A549 (cell line): ENCODE data around the gene DDX60. TPM values are rescaled to one million over a fixed set of nuclear protein-coding genes. Genes with fewer than 3 reads are reported as not detected.

Source experiments
- ATAC-seq, 2 experiments: fragments of 200-7000 bp in 1 of 2; fragments of >200 bp in 1 of 2; cut with Nextera tagmentation in 1 of 2; cut with Tn5 transposase in 1 of 2; 3 replicates each; pipeline versions ENCODE4 v1.8.0 to v1.9.1; 2018 to 2020; ENCODE audit warnings: mild to moderate bottlenecking in 1 of 2, moderate library complexity in 1 of 2
- CTCF ChIA-PET: fragments of 300-600 bp; sonication (Branson Sonifier 250); formaldehyde crosslinking; extraction: SDS; loops from one replicate; lab custom pipeline; 2021; ENCODE audit warnings: antibody characterized with exemption, inconsistent platforms; lab: Yijun Ruan, JAX
- POLR2A ChIA-PET: fragments of 350-600 bp; formaldehyde crosslinking; extraction: SDS; loops from one replicate; lab custom pipeline; 2021; ENCODE audit warnings: antibody characterized with exemption, inconsistent platforms; lab: Yijun Ruan, JAX
- DNase-seq, 2 experiments: peaks; one replicate each; pipeline versions ENCODE4 v3.0.0 to v3.0.0-alpha.2; 2011 to 2016; ENCODE audit warnings: low read depth in 1 of 2, low spot score in 1 of 2
- FAIRE-seq: peaks from 2 replicates; lab custom pipeline; 2011; peaks lifted over from hg19 to GRCh38; lab: Jason Lieb, UNC
- H3K27ac ChIP-seq, 2 experiments: fragments of >200 bp; sonication (Bioruptor Twin); formaldehyde crosslinking; 3 replicates each; pipeline ENCODE4 v1.5.1; 2016 to 2017
- H3K4me1 ChIP-seq: fragments of >200 bp; sonication (Bioruptor Twin); formaldehyde crosslinking; 3 replicates; pipeline ENCODE4 v1.6.1; 2016
- H3K4me2 ChIP-seq: fragments of >200 bp; sonication (Bioruptor Twin); formaldehyde crosslinking; 3 replicates; pipeline ENCODE4 v1.6.1; 2016
- H3K4me3 ChIP-seq: fragments of >200 bp; sonication (Bioruptor Twin); formaldehyde crosslinking; 3 replicates; pipeline ENCODE4 v1.5.1; 2016
- H3K9me3 ChIP-seq: fragments of >200 bp; sonication (Bioruptor Twin); formaldehyde crosslinking; 3 replicates; pipeline ENCODE4 v1.6.1; 2016
- CBX8 ChIP-seq: fragments of 200-600 bp; sonication (generic); IDR thresholded peaks from 2 replicates; pipeline ENCODE4 v1.6.1; 2016
- E2F6 ChIP-seq: IDR thresholded peaks from 2 replicates; pipeline ENCODE4 v1.6.1; 2012; ENCODE audit warnings: low read depth, borderline replicate concordance
- ELK1 ChIP-seq: fragments of 150-350 bp; IDR thresholded peaks from 2 replicates; pipeline ENCODE4 v1.6.1; 2014; ENCODE audit warnings: low read depth, mild to moderate bottlenecking, low read length
- EP300 ChIP-seq, 2 experiments: fragments of >200 bp; sonication (Bioruptor Twin); formaldehyde crosslinking; IDR thresholded peaks; 2 replicates in 1 of 2; 3 replicates in 1 of 2; pipeline ENCODE4 v1.6.1; 2016 to 2017
- ESRRA ChIP-seq: fragments of 150-350 bp; IDR thresholded peaks from 2 replicates; pipeline ENCODE4 v1.6.1; 2014; ENCODE audit warnings: mild to moderate bottlenecking, low read length, borderline replicate concordance
- GATA3 ChIP-seq: IDR thresholded peaks from 2 replicates; pipeline ENCODE4 v1.6.1; 2012; ENCODE audit warnings: borderline replicate concordance
- HEYL ChIP-seq: fragments of 250-450 bp; sonication (Bioruptor Pico); IDR thresholded peaks from 2 replicates; pipeline ENCODE4 v1.8.0; 2021; ENCODE audit warnings: mild to moderate bottlenecking, moderate library complexity
- HOXB5 ChIP-seq: fragments of 250-450 bp; sonication (Bioruptor Pico); IDR thresholded peaks from 2 replicates; pipeline ENCODE4 v1.5.0; 2020; ENCODE audit warnings: mild to moderate bottlenecking, moderate library complexity
- JUN ChIP-seq, 2 experiments: fragments of >200 bp; sonication (Bioruptor Twin); formaldehyde crosslinking; IDR thresholded peaks; 2 replicates in 1 of 2; 3 replicates in 1 of 2; pipeline ENCODE4 v1.6.1; 2016 to 2017
- MAZ ChIP-seq: fragments of 150-350 bp; IDR thresholded peaks from 2 replicates; pipeline ENCODE4 v1.6.1; 2014; ENCODE audit warnings: antibody characterized with exemption, low read depth, low read length, borderline replicate concordance
- NR3C1 ChIP-seq: fragments of >200 bp; sonication (Bioruptor Twin); formaldehyde crosslinking; IDR thresholded peaks from 3 replicates; pipeline ENCODE4 v1.6.1; 2017
- PHF8 ChIP-seq: fragments of 200-600 bp; sonication (generic); IDR thresholded peaks from 2 replicates; pipeline ENCODE4 v1.6.1; 2016; ENCODE audit warnings: low read depth, mild to moderate bottlenecking, antibody characterized with exemption, moderate library complexity, borderline replicate concordance
- POLR2A ChIP-seq: IDR thresholded peaks from 2 replicates; pipeline ENCODE4 v1.6.1; 2012; ENCODE audit warnings: mild to moderate bottlenecking, low read length
- RARB ChIP-seq: fragments of 250-450 bp; sonication (Bioruptor Pico); IDR thresholded peaks from 2 replicates; pipeline ENCODE4 v1.8.0; 2021; ENCODE audit warnings: mild to moderate bottlenecking, moderate library complexity
- RNF2 ChIP-seq: fragments of 200-600 bp; sonication (generic); IDR thresholded peaks from 2 replicates; pipeline ENCODE4 v1.6.1; 2016; ENCODE audit warnings: low read depth, mild to moderate bottlenecking, antibody characterized with exemption, moderate library complexity, borderline replicate concordance
- SMC3 ChIP-seq: fragments of >200 bp; sonication (Bioruptor Twin); formaldehyde crosslinking; IDR thresholded peaks from 3 replicates; pipeline ENCODE4 v1.6.1; 2018; ENCODE audit warnings: inconsistent platforms
- TFCP2L1 ChIP-seq: fragments of 250-450 bp; sonication (Bioruptor Pico); IDR thresholded peaks from 2 replicates; pipeline ENCODE4 v1.5.0; 2021; ENCODE audit warnings: mild to moderate bottlenecking
- TP53 ChIP-seq: fragments of 250-450 bp; sonication (Bioruptor Pico); IDR thresholded peaks from 2 replicates; pipeline ENCODE4 v1.5.0; 2021; ENCODE audit warnings: mild to moderate bottlenecking, moderate library complexity
- ZFP36 ChIP-seq: fragments of 450-650 bp; IDR thresholded peaks from 2 replicates; pipeline ENCODE4 v1.6.1; 2014; ENCODE audit warnings: borderline replicate concordance; ENCODE audit not compliant: partially characterized antibody
- ZNF302 ChIP-seq: fragments of 250-450 bp; sonication (Bioruptor Pico); IDR thresholded peaks from 2 replicates; pipeline ENCODE4 v1.9.0; 2021; ENCODE audit warnings: inconsistent platforms, mild to moderate bottlenecking, moderate library complexity
- WGBS: methylation state at CpG from one replicate; pipeline ENCODE4 v1.1.6; 2017; ENCODE audit errors: missing lambda C conversion rate; 5-methylcytosine and 5-hydroxymethylcytosine counted together
- polyA plus RNA-seq, 4 experiments: library from polyadenylated mRNA; depleted of rRNA in 3 of 4; stranded (reverse); fragments of >200 nt; fragmentation: RNase III in 1 of 4; extraction: RNeasy Plus Mini Kit Qiagen cat#74134 plus additional on column Dnase treatment in 1 of 4; gene quantifications; 2 replicates in 3 of 4; 3 replicates in 1 of 4; pipeline ENCODE4 v1.2.3, GENCODE V29; 2011 to 2017
- TF ChIP-seq, protein P1 (sequence below): fragments of 250-450 bp; sonication (Bioruptor Pico); IDR thresholded peaks from 2 replicates; pipeline ENCODE4 v1.5.0; 2021; ENCODE audit warnings: mild to moderate bottlenecking, moderate library complexity, borderline replicate concordance
- TF ChIP-seq, protein P2 (sequence below): IDR thresholded peaks from 2 replicates; pipeline ENCODE4 v1.6.1; 2012
- TF ChIP-seq, protein P3 (sequence below): fragments of >200 bp; sonication (Bioruptor Twin); formaldehyde crosslinking; IDR thresholded peaks from 3 replicates; pipeline ENCODE4 v1.6.1; 2016

DDX60 gene
- polyA plus RNA-seq, 2 of the 4 experiments (the other 2 are of a cell fraction), result 1.6 to 4.4 TPM

DNA sequence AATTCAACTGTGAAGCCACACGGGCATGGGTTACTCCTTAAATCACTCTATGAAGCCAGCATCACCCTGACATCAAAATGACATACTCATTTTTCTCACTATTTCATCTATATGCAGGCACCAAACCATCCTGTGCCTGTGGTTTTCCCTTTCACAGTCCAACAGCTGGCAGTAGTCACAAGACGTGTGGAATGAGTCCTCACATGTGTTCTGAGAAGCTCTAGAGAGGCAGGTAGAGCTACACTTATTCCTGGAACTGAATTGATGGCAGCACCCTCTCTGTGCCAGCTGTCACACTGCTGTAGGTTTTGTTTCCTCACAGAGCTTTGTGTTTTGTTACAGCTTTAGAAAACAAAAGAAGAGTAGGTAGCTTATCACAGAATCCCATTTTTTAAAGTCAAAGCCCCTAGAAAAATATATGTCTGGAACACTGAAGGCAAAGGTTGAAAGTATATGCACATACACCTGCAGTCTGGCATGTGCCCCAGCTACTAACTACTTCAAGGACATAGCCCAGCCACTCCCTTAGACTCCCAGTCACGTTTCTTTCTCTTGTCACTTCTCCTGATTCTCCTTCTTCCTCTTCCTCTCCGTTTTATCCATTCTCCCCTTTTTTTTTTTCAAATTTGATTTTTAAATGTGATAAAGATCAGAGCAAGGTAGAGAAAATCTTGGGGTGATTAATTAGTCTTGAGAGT lies 119.1 kb downstream of the DDX60 start:
- ChIA-PET POLR2A (no interaction called here), CTCF (interaction anchor here (0.6 to 1.7 kb wide), 4 partner anchors 16 to 1307 kb away, joined by 3 to 5 read pairs (median 3); no protein-coding TSS in a partner anchor)
- WGBS, result 54% methylated on average over 4 of the region's 4 CpGs
- Histone ChIP-seq H3K27ac (no peak overlapping the region), H3K4me1 (peaks cover 10% of the 10 kb centered on the region; the same call in 2 of the 3 replicates), H3K4me2 (no peak overlapping the region), H3K9me3 (peaks cover 13% of the 10 kb centered on the region), H3K4me3 (no peak overlapping the region)
- ATAC-seq (no peak), FAIRE-seq (no peak), DNase-seq (no peak)
- TF ChIP-seq, protein P1, sequence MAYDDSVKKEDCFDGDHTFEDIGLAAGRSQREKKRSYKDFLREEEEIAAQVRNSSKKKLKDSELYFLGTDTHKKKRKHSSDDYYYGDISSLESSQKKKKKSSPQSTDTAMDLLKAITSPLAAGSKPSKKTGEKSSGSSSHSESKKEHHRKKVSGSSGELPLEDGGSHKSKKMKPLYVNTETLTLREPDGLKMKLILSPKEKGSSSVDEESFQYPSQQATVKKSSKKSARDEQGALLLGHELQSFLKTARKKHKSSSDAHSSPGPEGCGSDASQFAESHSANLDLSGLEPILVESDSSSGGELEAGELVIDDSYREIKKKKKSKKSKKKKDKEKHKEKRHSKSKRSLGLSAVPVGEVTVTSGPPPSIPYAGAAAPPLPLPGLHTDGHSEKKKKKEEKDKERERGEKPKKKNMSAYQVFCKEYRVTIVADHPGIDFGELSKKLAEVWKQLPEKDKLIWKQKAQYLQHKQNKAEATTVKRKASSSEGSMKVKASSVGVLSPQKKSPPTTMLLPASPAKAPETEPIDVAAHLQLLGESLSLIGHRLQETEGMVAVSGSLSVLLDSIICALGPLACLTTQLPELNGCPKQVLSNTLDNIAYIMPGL (CRISPR knock-in tag), result no peak
- TF ChIP-seq, protein P2, sequence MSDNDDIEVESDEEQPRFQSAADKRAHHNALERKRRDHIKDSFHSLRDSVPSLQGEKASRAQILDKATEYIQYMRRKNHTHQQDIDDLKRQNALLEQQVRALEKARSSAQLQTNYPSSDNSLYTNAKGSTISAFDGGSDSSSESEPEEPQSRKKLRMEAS, result no peak
- TF ChIP-seq TP53 (CRISPR knock-in tag) (no peak), ESRRA (no peak), RARB (CRISPR knock-in tag) (no peak), SMC3 (no peak), MAZ (no peak), JUN (IDR thresholded peaks at IDR 0.05) (no peak), RNF2 (no peak), POLR2A (no peak)

DNA sequence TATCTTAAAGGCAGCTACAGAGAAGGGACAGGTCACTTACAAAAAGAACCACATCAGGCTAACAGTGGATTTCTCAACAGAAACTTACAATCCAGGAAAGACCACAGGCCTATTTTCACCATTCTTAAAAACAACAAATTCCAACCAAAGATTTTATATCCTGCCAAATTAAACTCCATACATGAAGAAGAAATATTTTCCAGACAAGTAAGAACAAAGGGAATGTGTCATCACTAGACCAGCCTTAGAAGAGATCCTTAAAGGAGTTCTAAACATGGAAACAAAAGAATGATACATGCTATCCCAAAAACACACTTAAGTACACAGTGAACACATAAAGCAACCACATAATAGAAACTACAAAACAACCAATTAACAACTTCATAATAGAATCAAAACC lies 120.6 kb downstream of the DDX60 start:
- ChIA-PET CTCF (interaction anchor here (0.6 to 1.7 kb wide), 3 partner anchors 14 to 724 kb away, joined by 3 to 5 read pairs (median 3); no protein-coding TSS in a partner anchor), POLR2A (no interaction called here)
- H3K27ac ChIP-seq, result no peak overlapping the region
- no peak for ATAC-seq
- no peak for FAIRE-seq
- no peak overlapping the region for H3K4me3 ChIP-seq
- peaks cover 10% of the 10 kb centered on the region; the same call in 2 of the 3 replicates for H3K4me1 ChIP-seq
- no peak for DNase-seq
- peaks cover 3% of the 10 kb centered on the region; the same call in 1 of the 3 replicates for H3K9me3 ChIP-seq
- H3K4me2 ChIP-seq, result no peak overlapping the region
- TF ChIP-seq, protein P1 (CRISPR knock-in tag), result no peak
- TF ChIP-seq RNF2 (no peak), E2F6 (no peak), TFCP2L1 (CRISPR knock-in tag) (no peak), ZFP36 (no peak), CBX8 (no peak), POLR2A (no peak), ZNF302 (no peak), PHF8 (no peak), GATA3 (no peak), HEYL (CRISPR knock-in tag) (no peak), EP300 (IDR thresholded peaks at IDR 0.05) (no peak), ELK1 (no peak), HOXB5 (CRISPR knock-in tag) (no peak), NR3C1 (no peak)
- TF ChIP-seq, protein P3, sequence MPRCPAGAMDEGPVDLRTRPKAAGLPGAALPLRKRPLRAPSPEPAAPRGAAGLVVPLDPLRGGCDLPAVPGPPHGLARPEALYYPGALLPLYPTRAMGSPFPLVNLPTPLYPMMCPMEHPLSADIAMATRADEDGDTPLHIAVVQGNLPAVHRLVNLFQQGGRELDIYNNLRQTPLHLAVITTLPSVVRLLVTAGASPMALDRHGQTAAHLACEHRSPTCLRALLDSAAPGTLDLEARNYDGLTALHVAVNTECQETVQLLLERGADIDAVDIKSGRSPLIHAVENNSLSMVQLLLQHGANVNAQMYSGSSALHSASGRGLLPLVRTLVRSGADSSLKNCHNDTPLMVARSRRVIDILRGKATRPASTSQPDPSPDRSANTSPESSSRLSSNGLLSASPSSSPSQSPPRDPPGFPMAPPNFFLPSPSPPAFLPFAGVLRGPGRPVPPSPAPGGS, result no peak
- TF ChIP-seq, protein P2, result no peak
- TF ChIP-seq, all 56 proteins: peak for 0
